CD14-positive monocyte (primary cell): ENCODE measurements around the gene IL36G. TPM values are rescaled to one million over a fixed set of nuclear protein-coding genes. Genes with fewer than 3 reads are reported as not detected.

Experiments
- DNase-seq, 3 donors: peaks; one replicate each; pipeline ENCODE4 v3.0.0-alpha.2; 2011 to 2022
- H2AFZ ChIP-seq: 2 replicates; pipeline ENCODE4 v1.6.0; 2012; ENCODE audit warnings: mild to moderate bottlenecking, low read depth, low read length, inconsistent platforms; ENCODE audit not compliant: insufficient read depth, poor library complexity, severe bottlenecking
- H3K27ac ChIP-seq, 2 donors: 1 replicate in 1 of 2; 2 replicates in 1 of 2; pipeline ENCODE4 v1.5.1; 2012 to 2013; ENCODE audit warnings: low read length in 2 of 2, control low read depth in 1 of 2, inconsistent platforms in 1 of 2, low read depth in 1 of 2, mild to moderate bottlenecking in 1 of 2
- H3K27me3 ChIP-seq, 2 donors: one replicate each; pipeline versions ENCODE4 v1.6.0 to v1.6.1; 2011 to 2013; ENCODE audit warnings: low read length in 2 of 2; ENCODE audit not compliant: control insufficient read depth in 2 of 2, insufficient read depth in 2 of 2
- H3K36me3 ChIP-seq, 2 donors: replicated peaks in 1 of 2; 1 replicate in 1 of 2; 2 replicates in 1 of 2; pipeline versions ENCODE4 v1.5.1 to v1.6.1; 2012 to 2013; ENCODE audit warnings: low read length in 2 of 2, control low read depth in 1 of 2, inconsistent platforms in 1 of 2, mild to moderate bottlenecking in 1 of 2; ENCODE audit not compliant: insufficient read depth in 2 of 2, control insufficient read depth in 1 of 2
- H3K4me1 ChIP-seq, 2 donors: 1 replicate in 1 of 2; 2 replicates in 1 of 2; pipeline versions ENCODE4 v1.5.1 to v1.6.1; 2012 to 2013; ENCODE audit warnings: low read length in 2 of 2, control low read depth in 1 of 2, inconsistent platforms in 1 of 2, mild to moderate bottlenecking in 1 of 2, moderate library complexity in 1 of 2; ENCODE audit not compliant: insufficient read depth in 2 of 2, control insufficient read depth in 1 of 2
- H3K4me2 ChIP-seq: replicated peaks from 2 replicates; pipeline ENCODE3; 2012; ENCODE audit warnings: low read length, moderate library complexity, mild to moderate bottlenecking; ENCODE audit not compliant: poor library complexity, severe bottlenecking; ENCODE audit errors: extremely low read depth
- H3K4me3 ChIP-seq, 3 experiments: fragments of 200-600 bp in 1 of 3; sonication (generic) in 1 of 3; replicated peaks in 1 of 3; 1 replicate in 2 of 3; 2 replicates in 1 of 3; pipeline ENCODE4 v1.5.1; 2011 to 2013; ENCODE audit warnings: low read length in 3 of 3, mild to moderate bottlenecking in 3 of 3, control low read depth in 2 of 3, low read depth in 2 of 3, inconsistent platforms in 1 of 3, moderate library complexity in 1 of 3
- H3K79me2 ChIP-seq: 2 replicates; pipeline ENCODE4 v1.6.0; 2012; ENCODE audit warnings: mild to moderate bottlenecking, control low read depth, inconsistent platforms, low read length, moderate library complexity; ENCODE audit not compliant: insufficient read depth
- H3K9ac ChIP-seq: 2 replicates; pipeline ENCODE4 v1.6.0; 2017; ENCODE audit warnings: low read length, mild to moderate bottlenecking; ENCODE audit not compliant: insufficient read depth, poor library complexity, severe bottlenecking
- H3K9me3 ChIP-seq, 2 donors: replicated peaks in 1 of 2; 1 replicate in 1 of 2; 2 replicates in 1 of 2; pipeline versions ENCODE4 v1.5.1 to v1.6.1; 2012 to 2013; ENCODE audit warnings: low read length in 2 of 2, control low read depth in 1 of 2; ENCODE audit not compliant: control insufficient read depth in 1 of 2, insufficient read depth in 1 of 2
- H4K20me1 ChIP-seq: 2 replicates; pipeline ENCODE4 v1.6.0; 2012; ENCODE audit warnings: mild to moderate bottlenecking, low read length, control low read depth, moderate library complexity; ENCODE audit not compliant: insufficient read depth
- H3K27ac Mint-ChIP-seq, 7 donors: one replicate each; pipeline ENCODE4 v1.8.0; 2020; ENCODE audit warnings: mild to moderate bottlenecking in 7 of 7, mixed read lengths in 7 of 7, moderate library complexity in 6 of 7, inconsistent platforms in 2 of 7
- H3K27me3 Mint-ChIP-seq, 3 donors: one replicate each; pipeline ENCODE4 v1.8.0; 2021 to 2022; ENCODE audit warnings: low read depth in 3 of 3, mild to moderate bottlenecking in 3 of 3, mixed read lengths in 3 of 3, moderate library complexity in 3 of 3, inconsistent platforms in 1 of 3
- H3K36me3 Mint-ChIP-seq, 2 donors: one replicate each; pipeline ENCODE4 v1.8.0; 2020; ENCODE audit warnings: mixed read lengths in 2 of 2, inconsistent platforms in 1 of 2, mild to moderate bottlenecking in 1 of 2
- H3K4me1 Mint-ChIP-seq: one replicate; pipeline ENCODE4 v1.8.0; 2020; ENCODE audit warnings: mild to moderate bottlenecking, mixed read lengths
- H3K4me3 Mint-ChIP-seq, 2 donors: one replicate each; pipeline ENCODE4 v1.8.0; 2020; ENCODE audit warnings: mild to moderate bottlenecking in 2 of 2, mixed read lengths in 2 of 2, moderate library complexity in 1 of 2
- H3K9me3 Mint-ChIP-seq, 7 donors: one replicate each; pipeline ENCODE4 v1.8.0; 2020 to 2022; ENCODE audit warnings: mixed read lengths in 7 of 7, mild to moderate bottlenecking in 6 of 7, moderate library complexity in 6 of 7, inconsistent platforms in 2 of 7
- CTCF ChIP-seq: fragments of 200-600 bp; IDR thresholded peaks from one replicate; pipeline ENCODE4 v1.8.0; 2022; ENCODE audit warnings: antibody characterized with exemption, mild to moderate bottlenecking
- whole genome bisulfite sequencing: methylation state at CpG from one replicate; pipeline ENCODE4 v1.1.5; 2013; ENCODE audit warnings: missing lambda C conversion rate; ENCODE audit not compliant: insufficient coverage; 5-methylcytosine and 5-hydroxymethylcytosine counted together
- intact Hi-C, 2 donors: fragments of 100-400 bp; cut with micrococcal nuclease; formaldehyde crosslinking; loops; one replicate each; pipeline versions ENCODE4 v1.15.0 to v1.15.1; 2023
- polyA plus RNA-seq, 3 donors: library from polyadenylated mRNA; depleted of rRNA in 1 of 3; unstranded in 2 of 3; stranded (reverse) in 1 of 3; fragments of 300-500 nt in 2 of 3; fragments of >200 nt in 1 of 3; fragmentation: Illumina TruSeq in 2 of 3; gene quantifications; 1 replicate in 2 of 3; 2 replicates in 1 of 3; pipeline ENCODE4 v1.2.3, GENCODE V29; 2012 to 2021

The IL36G gene
- polyA plus RNA-seq, 3 donors, result not detected

- Histone ChIP-seq H3K27ac (no peak overlapping the region), H4K20me1 (no peaks in the 10 kb centered on the region), H3K36me3 (no peaks in the 10 kb centered on the region), H3K4me3 (no peak overlapping the region), H3K4me1 (no peaks in the 10 kb centered on the region), H3K9me3 (no peaks in the 10 kb centered on the region), H3K9ac (no peak overlapping the region), H3K79me2 (no peaks in the 10 kb centered on the region), H3K27me3 (no peaks in the 10 kb centered on the region), H3K4me2 (no peak overlapping the region), H2AFZ (no peak overlapping the region)
- Mint-ChIP-seq H3K27ac (no peak overlapping the region), H3K27me3 (peaks cover 0 to 2% (median 0%) of the 10 kb centered on the region in 3 donors), H3K4me3 (no peak overlapping the region), H3K36me3 (no peaks in the 10 kb centered on the region), H3K4me1 (no peaks in the 10 kb centered on the region), H3K9me3 (no peaks in the 10 kb centered on the region)
- DNase-seq, result peak; percentile 45 to 74 (median 47)
- intact Hi-C loops, result loop anchor here in 1 of 2 donors (10.0 kb wide), 1 partner anchor 364 kb away; no protein-coding TSS in a partner anchor
- 79% methylated on average over 5 of the region's 9 CpGs for WGBS
- TF ChIP-seq CTCF, result peak; percentile 82
Measured at GRCh38 chr2:112958428-112959108, 19.2 kb upstream of the IL36G start.

- H3K36me3 ChIP-seq, result no peaks in the 10 kb centered on the region
- peak; percentile 29 for TF ChIP-seq CTCF
- no peak overlapping the region for H3K27ac ChIP-seq
- no peaks in the 10 kb centered on the region for H3K4me1 ChIP-seq
- intact Hi-C loops, result loop anchor here in 1 of 2 donors (10.0 kb wide), 1 partner anchor 364 kb away; no protein-coding TSS in a partner anchor
- H3K4me3 ChIP-seq, result no peak overlapping the region
- H3K4me2 ChIP-seq, result no peak overlapping the region
- no peak for DNase-seq
- no peaks in the 10 kb centered on the region for H3K27me3 ChIP-seq
- WGBS, result 68% methylated on average over 11 of the region's 14 CpGs
- H3K4me1 Mint-ChIP-seq, result no peaks in the 10 kb centered on the region
- peaks cover 0 to 2% (median 0%) of the 10 kb centered on the region in 3 donors for H3K27me3 Mint-ChIP-seq
- H3K79me2 ChIP-seq, result no peaks in the 10 kb centered on the region
- H4K20me1 ChIP-seq, result no peaks in the 10 kb centered on the region
- no peaks in the 10 kb centered on the region for H3K36me3 Mint-ChIP-seq
- no peak overlapping the region for H3K4me3 Mint-ChIP-seq
- no peaks in the 10 kb centered on the region for H3K9me3 Mint-ChIP-seq
- H3K9ac ChIP-seq, result no peak overlapping the region
- H2AFZ ChIP-seq, result no peak overlapping the region
- no peak overlapping the region for H3K27ac Mint-ChIP-seq
- H3K9me3 ChIP-seq, result no peaks in the 10 kb centered on the region
Measured at GRCh38 chr2:112959109-112959812, 18.5 kb upstream of the IL36G start.
